HepG2 (cell line): ENCODE measurements around the gene ZGRF1. TPM values are rescaled to one million over a fixed set of nuclear protein-coding genes. Genes with fewer than 3 reads are reported as not detected.
"Not testable (repeated sequence)": the region's sequence is repeated elsewhere in the genome, so short reads cannot be mapped to it uniquely, and the experiment has no call there.

Experiments
- ATAC-seq: fragments of 200-7000 bp; cut with Tn5 transposase; 3 replicates; pipeline ENCODE4 v1.9.1; 2020; ENCODE audit warnings: mild to moderate bottlenecking, moderate library complexity
- BruUV-seq: library from RNA; stranded (reverse); fragments of 400-500 nt; replicated peaks from 2 replicates; lab custom pipeline; 2021; lab: Mats Ljungman, UMichigan
- CTCF ChIA-PET: fragments of 300-600 bp; formaldehyde crosslinking; extraction: SDS; loops from one replicate; lab custom pipeline; 2021; ENCODE audit warnings: low total read pairs, inconsistent platforms, low intra/inter-chr PET ratio; lab: Yijun Ruan, JAX
- POLR2A ChIA-PET: fragments of 350-600 bp; sonication (Branson Sonifier 250); formaldehyde crosslinking; loops from one replicate; lab custom pipeline; 2020; ENCODE audit warnings: antibody characterized with exemption, inconsistent platforms; lab: Yijun Ruan, JAX
- DNase-seq: peaks from one replicate; pipeline ENCODE4 v3.0.0-alpha.2; 2015; ENCODE audit warnings: low spot score
- FAIRE-seq: peaks from 3 replicates; lab custom pipeline; 2011; peaks lifted over from hg19 to GRCh38; lab: Jason Lieb, UNC
- H2AFZ ChIP-seq: one replicate; pipeline ENCODE4 v1.6.1; 2011; ENCODE audit warnings: low read length, inconsistent platforms
- H3K27ac ChIP-seq: fragments of 300-600 bp; 3 replicates; pipeline ENCODE4 v1.8.0; 2011; ENCODE audit warnings: mixed run types, mild to moderate bottlenecking, mixed read lengths, low read length, inconsistent platforms; ENCODE audit not compliant: insufficient read depth; ENCODE audit errors: extremely low read length
- H3K27me3 ChIP-seq, 2 experiments: fragments of 200-600 bp in 1 of 2; 2 replicates in 1 of 2; 3 replicates in 1 of 2; pipeline versions ENCODE4 v1.6.0 to v1.8.0; 2011; ENCODE audit warnings: low read length in 2 of 2, mild to moderate bottlenecking in 2 of 2, moderate library complexity in 2 of 2, inconsistent platforms in 1 of 2; ENCODE audit not compliant: insufficient read depth in 2 of 2, control insufficient read depth in 1 of 2
- H3K36me3 ChIP-seq, 2 experiments: fragments of 200-600 bp in 1 of 2; replicated peaks in 1 of 2; 2 replicates in 1 of 2; 3 replicates in 1 of 2; pipeline versions ENCODE4 v1.5.1 to v1.8.0; 2011; ENCODE audit warnings: low read length in 2 of 2, inconsistent platforms in 1 of 2; ENCODE audit not compliant: insufficient read depth in 2 of 2, control insufficient read depth in 1 of 2
- H3K4me1 ChIP-seq: 2 replicates; pipeline ENCODE4 v1.5.1; 2012; ENCODE audit warnings: low read length, inconsistent platforms; ENCODE audit not compliant: insufficient read depth
- H3K4me2 ChIP-seq: 2 replicates; pipeline ENCODE4 v1.6.0; 2011; ENCODE audit warnings: low read depth, low read length, inconsistent platforms
- H3K4me3 ChIP-seq, 3 experiments: fragments of 200-600 bp in 1 of 3; sonication (generic), shearing (Covaris generic) in 1 of 3; replicated peaks in 1 of 3; 2 replicates each; pipeline ENCODE4 v1.5.1; 2011 to 2016; ENCODE audit warnings: low read length in 3 of 3, inconsistent platforms in 2 of 3, low read depth in 2 of 3, mild to moderate bottlenecking in 2 of 3, control low read depth in 1 of 3, mixed read lengths in 1 of 3; ENCODE audit not compliant: insufficient read depth in 1 of 3
- H3K79me2 ChIP-seq: one replicate; pipeline ENCODE4 v1.6.1; 2011; ENCODE audit warnings: low read length, inconsistent platforms; ENCODE audit not compliant: insufficient read depth
- H3K9ac ChIP-seq: 2 replicates; pipeline ENCODE4 v1.6.0; 2011; ENCODE audit warnings: mild to moderate bottlenecking, low read depth, low read length, inconsistent platforms; ENCODE audit not compliant: insufficient read depth
- H3K9me3 ChIP-seq: 2 replicates; pipeline ENCODE4 v1.5.1; 2012; ENCODE audit warnings: mild to moderate bottlenecking, low read length
- H4K20me1 ChIP-seq: 2 replicates; pipeline ENCODE4 v1.6.0; 2011; ENCODE audit warnings: inconsistent platforms, mild to moderate bottlenecking, low read length, moderate library complexity; ENCODE audit not compliant: insufficient read depth
- ARNT ChIP-seq: fragments of 450-650 bp; IDR thresholded peaks from 2 replicates; pipeline ENCODE4 v1.6.1; 2017
- CSRNP1 ChIP-seq: sonication (generic); formaldehyde crosslinking; IDR thresholded peaks from 2 replicates; pipeline ENCODE4 v1.8.1; 2023; ENCODE audit warnings: mild to moderate bottlenecking, missing genetic modification reagents
- TMF1 ChIP-seq: sonication (generic); formaldehyde crosslinking; IDR thresholded peaks from 2 replicates; pipeline ENCODE4 v1.8.1; 2022; ENCODE audit warnings: low read depth, missing genetic modification reagents
- ZHX1 ChIP-seq: sonication (generic); formaldehyde crosslinking; IDR thresholded peaks from 2 replicates; pipeline ENCODE4 v1.8.1; 2022; ENCODE audit warnings: low read depth, mild to moderate bottlenecking, missing genetic modification reagents
- WGBS: methylation state at CpG from one replicate; pipeline ENCODE4 v1.1.6; 2017; ENCODE audit warnings: low lambda C conversion rate; 5-methylcytosine and 5-hydroxymethylcytosine counted together
- in situ Hi-C: cut with HindIII; loops from 2 replicates; pipeline ENCODE4 v1.10.0; 2017; ENCODE audit warnings: low pct_unique_long_range_greater_than_20kb; ENCODE audit not compliant: extremely low pct_ligation_motif_present
- intact Hi-C: fragments of 100-400 bp; cut with micrococcal nuclease; formaldehyde crosslinking; loops from one replicate; pipeline ENCODE4 v1.10.0; 2022; ENCODE audit not compliant: unreplicated experiment
- polyA plus RNA-seq, 8 experiments: library from polyadenylated mRNA; depleted of rRNA in 3 of 8; stranded (reverse) in 7 of 8; unstranded in 1 of 8; fragments of >200 nt; fragmentation: Illumina TruSeq in 4 of 8; extraction: Trizol in 4 of 8; gene quantifications; 2 replicates each; pipeline versions ENCODE4 v1.2.1 to v1.2.3, GENCODE V29; 2011 to 2016; ENCODE audit warnings: low read depth in 4 of 8, missing spikeins in 1 of 8, mixed read lengths in 1 of 8; ENCODE audit not compliant: insufficient read depth in 1 of 8
- total RNA-seq, 5 experiments: library from RNA; depleted of rRNA; stranded (reverse); fragments of >200 nt; fragmentation: Illumina TruSeq; extraction: Trizol; gene quantifications; 2 replicates each; pipeline ENCODE4 v1.2.3, GENCODE V29; 2016; ENCODE audit warnings: low read depth in 1 of 5

The ZGRF1 gene
- total and polyA plus RNA-seq, 2 of the 13 experiments (the other 11 are each of a cell fraction or from before 2014, with no cell fraction given) = 8.6 to 15.9 TPM

GRCh38 chr4:112557676-112558411 lies 78.9 kb downstream of the ZGRF1 start (continued):
- TF ChIP-seq CSRNP1 (no peak), ZHX1 (no peak), TMF1 (CRISPR knock-in tag) (no peak), ARNT (no peak)

- DNase-seq, H2AFZ ChIP-seq, H4K20me1 ChIP-seq, H3K4me3 ChIP-seq, H3K4me1 ChIP-seq, FAIRE-seq, H3K4me2 ChIP-seq, CTCF ChIA-PET, H3K27me3 ChIP-seq, intact Hi-C loops, BruUV-seq, H3K9ac ChIP-seq, H3K79me2 ChIP-seq, ATAC-seq, in situ Hi-C loops, H3K36me3 ChIP-seq, H3K9me3 ChIP-seq, POLR2A ChIA-PET, H3K27ac ChIP-seq: not testable (repeated sequence)
- 100% methylated on average over 3 of the region's 3 CpGs for WGBS
Measured at GRCh38 chr4:112554271-112554670, 82.4 kb downstream of the ZGRF1 start.
